ENCODE data around the gene NFAT5.

DNA sequence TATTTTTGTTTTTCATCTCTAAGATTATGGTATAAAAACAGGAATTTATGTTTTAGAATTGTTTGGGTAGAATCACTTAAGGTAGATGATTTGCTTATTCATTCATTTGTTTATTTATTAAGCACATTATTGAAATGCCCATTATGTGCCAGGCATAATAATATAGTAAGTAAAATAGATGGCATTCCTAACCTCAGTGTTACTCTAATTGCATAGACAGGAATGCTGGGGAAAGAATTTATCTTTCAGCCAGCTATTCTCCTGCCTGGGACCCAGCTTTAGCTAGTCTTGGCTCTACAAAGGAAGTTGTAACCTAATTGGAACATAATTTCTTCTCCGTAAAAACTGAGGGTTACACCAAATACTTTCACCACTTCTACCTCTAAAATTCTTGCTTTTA, 44.6 kb downstream of the NFAT5 start:
- TF ChIP-seq CTCF (IDR thresholded peaks at IDR 0.05) (no peak), POLR2AphosphoS5 (IDR thresholded peaks at IDR 0.05) (no peak), POLR2A (IDR thresholded peaks at IDR 0.05) (no peak), EP300 (IDR thresholded peaks at IDR 0.05) (no peak)
